NB4 (cell line): ENCODE results near the gene AQP1.
A peak's percentile ranks its signal among the peaks of the same experiment; 100 is the strongest.

Experiments
- DNase-seq: peaks from one replicate; pipeline ENCODE4 v3.0.0; 2010; ENCODE audit warnings: low read depth
- H3K4me3 ChIP-seq: one replicate; pipeline ENCODE4 v1.5.1; 2011; ENCODE audit warnings: mild to moderate bottlenecking, low read depth, low read length, moderate library complexity
- CTCF ChIP-seq: IDR thresholded peaks from one replicate; pipeline ENCODE4 v1.5.1; 2012; ENCODE audit warnings: low read depth, low read length
- MAX ChIP-seq: IDR thresholded peaks from 2 replicates; pipeline ENCODE4 v1.6.1; 2011; ENCODE audit warnings: low read depth, low read length
- MYC ChIP-seq: IDR thresholded peaks from 2 replicates; pipeline ENCODE4 v1.6.1; 2011; ENCODE audit warnings: low read depth, low read length
- POLR2A ChIP-seq: IDR thresholded peaks from 2 replicates; pipeline ENCODE4 v1.6.1; 2011; ENCODE audit warnings: mild to moderate bottlenecking; ENCODE audit not compliant: insufficient read length; ENCODE audit errors: extremely low read depth

AQP1 gene

GRCh38 chr7:30935569-30935877 lies 23.9 kb downstream of the AQP1 start:
- DNase-seq: no peak

GRCh38 chr7:30936650-30937245 lies 25.1 kb downstream of the AQP1 start:
- DNase-seq: no peak
- no peak overlapping the region for H3K4me3 ChIP-seq
- TF ChIP-seq CTCF (no peak), MYC (no peak), MAX (no peak)

More at GRCh38 chr7:30935569-30935877, 23.9 kb downstream of the AQP1 start:
- TF ChIP-seq MYC (no peak), POLR2A (no peak), CTCF (no peak), MAX (no peak)
- no peak overlapping the region for H3K4me3 ChIP-seq

- no peak overlapping the region for H3K4me3 ChIP-seq
- no peak for TF ChIP-seq POLR2A
- no peak for TF ChIP-seq MYC
- no peak for TF ChIP-seq CTCF
- TF ChIP-seq MAX: no peak
- no peak for DNase-seq
Observed at GRCh38 chr7:30937416-30937815, 25.8 kb downstream of the AQP1 start.

- H3K4me3 ChIP-seq: no peak overlapping the region
- peak; percentile 79 for DNase-seq
- TF ChIP-seq CTCF: peak; percentile 96
- no peak for TF ChIP-seq POLR2A
Observed at GRCh38 chr7:30938435-30939316, 27.0 kb downstream of the AQP1 start.

GRCh38 chr7:30941582-30942323 lies 30.1 kb downstream of the AQP1 start:
- no peak overlapping the region for H3K4me3 ChIP-seq
- no peak for TF ChIP-seq MYC
- no peak for TF ChIP-seq CTCF
- TF ChIP-seq POLR2A: no peak
- no peak for TF ChIP-seq MAX
- no peak for DNase-seq
